Lower leg skin (tissue), 3 donors: ENCODE measurements around the gene SLC5A9.

Experiments used
- CTCF ChIP-seq, 3 donors: fragments of 450-650 bp; IDR thresholded peaks; one replicate each; pipeline ENCODE4 v1.5.1; 2016; ENCODE audit warnings: antibody characterized with exemption in 3 of 3, mild to moderate bottlenecking in 3 of 3, moderate library complexity in 2 of 3
- POLR2A ChIP-seq, 2 donors: fragments of 450-650 bp; IDR thresholded peaks; one replicate each; pipeline ENCODE4 v1.6.1; 2016 to 2017; ENCODE audit warnings: antibody characterized with exemption in 2 of 2, mild to moderate bottlenecking in 1 of 2, moderate library complexity in 1 of 2

- TF ChIP-seq CTCF (IDR thresholded peaks at IDR 0.05) (no peak), POLR2A (IDR thresholded peaks at IDR 0.05) (no peak)
These were observed 4.7 kb upstream of the SLC5A9 start for GRCh38 chr1:48217856-48218255.
